ENCODE measurements around the gene HMG20A.

HMG20A gene

GRCh38 chr15:77529394-77530159, 108.9 kb downstream of the HMG20A start:
- Histone ChIP-seq H3K9me3 (ENCODE audit: low read length) (no peaks in the 10 kb centered on the region), H3K4me1 (ENCODE audit: insufficient read depth, low read length) (peaks cover 48% of the 10 kb centered on the region), H3K4me3 (ENCODE audit: low read length) (no peak overlapping the region)

GRCh38 chr15:77530576-77530975, 109.9 kb downstream of the HMG20A start:
- no peaks in the 10 kb centered on the region for H3K36me3 ChIP-seq (ENCODE audit: insufficient read depth, low read length)
- no peak overlapping the region for H3K4me3 ChIP-seq (ENCODE audit: low read length)
- H3K27me3 ChIP-seq (ENCODE audit: insufficient read depth, low read length): no peaks in the 10 kb centered on the region
- H3K9me3 ChIP-seq (ENCODE audit: low read length): no peaks in the 10 kb centered on the region
- no peak overlapping the region for H2AFZ ChIP-seq (ENCODE audit: low read depth, low read length)
- peaks cover 48% of the 10 kb centered on the region for H3K4me1 ChIP-seq (ENCODE audit: insufficient read depth, low read length)

More at GRCh38 chr15:77529394-77530159, 108.9 kb downstream of the HMG20A start:
- Histone ChIP-seq H3K27me3 (ENCODE audit: insufficient read depth, low read length) (no peaks in the 10 kb centered on the region), H3K36me3 (ENCODE audit: insufficient read depth, low read length) (no peaks in the 10 kb centered on the region), H2AFZ (ENCODE audit: low read depth, low read length) (no peak overlapping the region)

GRCh38 chr15:77531191-77532000, 110.7 kb downstream of the HMG20A start:
- no peaks in the 10 kb centered on the region for H3K27me3 ChIP-seq (ENCODE audit: insufficient read depth, low read length)
- H3K4me1 ChIP-seq (ENCODE audit: insufficient read depth, low read length): peaks cover 50% of the 10 kb centered on the region
- H2AFZ ChIP-seq (ENCODE audit: low read depth, low read length): no peak overlapping the region
- no peaks in the 10 kb centered on the region for H3K9me3 ChIP-seq (ENCODE audit: low read length)
- H3K4me3 ChIP-seq (ENCODE audit: low read length): no peak overlapping the region
- H3K36me3 ChIP-seq (ENCODE audit: insufficient read depth, low read length): no peaks in the 10 kb centered on the region

- Histone ChIP-seq H3K36me3 (ENCODE audit: insufficient read depth, low read length) (no peaks in the 10 kb centered on the region), H3K4me3 (ENCODE audit: low read length) (no peak overlapping the region), H3K27me3 (ENCODE audit: insufficient read depth, low read length) (no peaks in the 10 kb centered on the region), H3K9me3 (ENCODE audit: low read length) (no peaks in the 10 kb centered on the region), H3K4me1 (ENCODE audit: insufficient read depth, low read length) (peaks cover 50% of the 10 kb centered on the region), H2AFZ (ENCODE audit: low read depth, low read length) (no peak overlapping the region)
These were observed 111.5 kb downstream of the HMG20A start for GRCh38 chr15:77532067-77532710.

GRCh38 chr15:77532846-77533245, 112.2 kb downstream of the HMG20A start:
- H3K9me3 ChIP-seq (ENCODE audit: low read length): no peaks in the 10 kb centered on the region
- no peak overlapping the region for H2AFZ ChIP-seq (ENCODE audit: low read depth, low read length)
- H3K27me3 ChIP-seq (ENCODE audit: insufficient read depth, low read length): no peaks in the 10 kb centered on the region
- H3K4me3 ChIP-seq (ENCODE audit: low read length): no peak overlapping the region
- no peaks in the 10 kb centered on the region for H3K36me3 ChIP-seq (ENCODE audit: insufficient read depth, low read length)
- peaks cover 51% of the 10 kb centered on the region for H3K4me1 ChIP-seq (ENCODE audit: insufficient read depth, low read length)

GRCh38 chr15:77533578-77534430, 113.1 kb downstream of the HMG20A start:
- H3K4me3 ChIP-seq (ENCODE audit: low read length): peak overlapping the region; percentile 9
- H3K36me3 ChIP-seq (ENCODE audit: insufficient read depth, low read length): no peaks in the 10 kb centered on the region
- H3K27me3 ChIP-seq (ENCODE audit: insufficient read depth, low read length): no peaks in the 10 kb centered on the region
- no peaks in the 10 kb centered on the region for H3K9me3 ChIP-seq (ENCODE audit: low read length)
- peaks cover 50% of the 10 kb centered on the region for H3K4me1 ChIP-seq (ENCODE audit: insufficient read depth, low read length)
- H2AFZ ChIP-seq (ENCODE audit: low read depth, low read length): peak overlapping the region; percentile 28

All from neuron (in vitro differentiated cells).